GM10248 (cell line): ENCODE measurements around the gene TGFBR3.

ENCODE experiments used
- CTCF ChIA-PET: fragments of 300-600 bp; sonication (Branson Sonifier 250); formaldehyde crosslinking; extraction: SDS; loops from one replicate; lab custom pipeline; 2021; ENCODE audit warnings: antibody characterized with exemption; lab: Yijun Ruan, JAX
- POLR2A ChIA-PET: fragments of 350-650 bp; sonication (Branson Sonifier 250); formaldehyde crosslinking; extraction: SDS; loops from one replicate; lab custom pipeline; 2020; ENCODE audit warnings: antibody characterized with exemption; lab: Yijun Ruan, JAX
- DNase-seq: peaks from one replicate; pipeline ENCODE4 v3.0.0; 2012; ENCODE audit errors: extremely low spot score
- CTCF ChIP-seq: IDR thresholded peaks from 2 replicates; pipeline ENCODE4 v1.5.1; 2012; ENCODE audit warnings: mild to moderate bottlenecking, low read depth; ENCODE audit errors: extremely low read depth, missing control alignments, control extremely low read depth

Gene TGFBR3

GRCh38 chr1:91889717-91890459, 3.9 kb upstream of the TGFBR3 start:
- CTCF ChIA-PET = interaction anchor here (0.9 to 1.2 kb wide), 5 partner anchors 9 to 389 kb away, joined by 3 to 5 read pairs (median 3); partner anchors contain the start of gene CDC7
- no peak for TF ChIP-seq CTCF
- POLR2A ChIA-PET = no interaction called here
- DNase-seq = no peak

GRCh38 chr1:91885213-91885715, 687 bp downstream of the TGFBR3 start:
- ChIA-PET CTCF (interaction anchor here (0.6 to 4.8 kb wide), 12 partner anchors 13 to 384 kb away, joined by 3 to 70 read pairs (median 4); no protein-coding TSS in a partner anchor), POLR2A (no interaction called here)
- no peak for TF ChIP-seq CTCF
- DNase-seq = peak; percentile 26

GRCh38 chr1:91884459-91885212, 1.3 kb downstream of the TGFBR3 start:
- ChIA-PET CTCF (interaction anchor here (0.9 to 4.8 kb wide), 14 partner anchors 13 to 389 kb away, joined by 3 to 70 read pairs (median 4); no protein-coding TSS in a partner anchor), POLR2A (no interaction called here)
- no peak for TF ChIP-seq CTCF
- DNase-seq = no peak

GRCh38 chr1:91883470-91883869, 2.5 kb downstream of the TGFBR3 start:
- peak; percentile 45 for TF ChIP-seq CTCF
- POLR2A ChIA-PET = no interaction called here
- peak; percentile 48 for DNase-seq
- CTCF ChIA-PET = interaction anchor here (0.6 to 4.8 kb wide), 21 partner anchors 12 to 388 kb away, joined by 3 to 70 read pairs (median 4); no protein-coding TSS in a partner anchor

- TF ChIP-seq CTCF = no peak
- no peak for DNase-seq
- ChIA-PET POLR2A (no interaction called here), CTCF (interaction anchor here (0.9 to 2.2 kb wide), 4 partner anchors 10 to 76 kb away, joined by 3 to 5 read pairs (median 3); no protein-coding TSS in a partner anchor)
Measured at GRCh38 chr1:91881280-91881679, 4.7 kb downstream of the TGFBR3 start.

GRCh38 chr1:91879733-91880132, 6.2 kb downstream of the TGFBR3 start:
- POLR2A ChIA-PET = no interaction called here
- DNase-seq = no peak
- CTCF ChIA-PET = interaction anchor here (1.5 to 2.2 kb wide), 2 partner anchors 12 kb away, joined by 3 to 5 read pairs; no protein-coding TSS in a partner anchor
- TF ChIP-seq CTCF = no peak
